ENCODE data around the gene RHEBL1. TPM values are rescaled to one million over a fixed set of nuclear protein-coding genes. Genes with fewer than 3 reads are reported as not detected.

Gene RHEBL1
- total and polyA plus RNA-seq, 10 donors, result 2.0 to 6.7 (median 3.1) TPM

GRCh38 chr12:49036029-49036428, 33.8 kb downstream of the RHEBL1 start:
- WGBS, 5 donors, result 72 to 96% (median 87%) methylated on average over 4 of the region's 4 CpGs
- TF ChIP-seq CTCF (IDR thresholded peaks at IDR 0.05 in 8 of 11, conservative IDR thresholded peaks at IDR 0.05 in 3 of 11) (no peak), POLR2A (IDR thresholded peaks at IDR 0.05) (no peak)
- Histone ChIP-seq H3K9me3 (no peaks in the 10 kb centered on the region), H3K36me3 (peaks cover 2 to 100% (median 91%) of the 10 kb centered on the region in 6 donors), H3K27ac (no peak overlapping the region), H3K4me3 (no peak overlapping the region), H3K4me1 (no peaks in the 10 kb centered on the region), H3K27me3 (replicated peaks in 1 of 7) (no peaks in the 10 kb centered on the region)
- no peak for DNase-seq
- intact Hi-C loops (cut with DNase I; ENCODE audit: low total_unique reads), result no loop called here

- intact Hi-C loops (cut with DNase I; ENCODE audit: low total_unique reads), result no loop called here
- no peak overlapping the region for H3K4me3 ChIP-seq
- WGBS, 5 donors, result 85 to 93% (median 89%) methylated on average over 4 of the region's 4 CpGs
- no peak overlapping the region for H3K27ac ChIP-seq
- H3K9me3 ChIP-seq, result no peaks in the 10 kb centered on the region
- no peak for DNase-seq
- H3K36me3 ChIP-seq, result peaks cover 2 to 100% (median 80%) of the 10 kb centered on the region in 6 donors
- no peak for TF ChIP-seq POLR2AphosphoS5 (IDR thresholded peaks at IDR 0.05)
- no peak for TF ChIP-seq POLR2A (IDR thresholded peaks at IDR 0.05)
- TF ChIP-seq CTCF (IDR thresholded peaks at IDR 0.05 in 8 of 11, conservative IDR thresholded peaks at IDR 0.05 in 3 of 11), result no peak
- peaks cover 0 to 4% (median 0%) of the 10 kb centered on the region in 6 donors for H3K4me1 ChIP-seq
- H3K27me3 ChIP-seq (replicated peaks in 1 of 7), result no peaks in the 10 kb centered on the region
Observed at GRCh38 chr12:49034286-49034622, 35.5 kb downstream of the RHEBL1 start.

GRCh38 chr12:49033611-49034285, 36.0 kb downstream of the RHEBL1 start:
- no peak overlapping the region for H3K27ac ChIP-seq
- no peak for TF ChIP-seq POLR2A (IDR thresholded peaks at IDR 0.05)
- TF ChIP-seq POLR2AphosphoS5 (IDR thresholded peaks at IDR 0.05), result peak in 1 of 3 donors; percentile 1
- WGBS, 5 donors, result 89 to 95% (median 91%) methylated on average over 8 to 12 of the region's 12 CpGs
- H3K4me1 ChIP-seq, result peaks cover 0 to 9% (median 0%) of the 10 kb centered on the region in 6 donors
- no peaks in the 10 kb centered on the region for H3K9me3 ChIP-seq
- no peak for DNase-seq
- H3K4me3 ChIP-seq, result no peak overlapping the region
- intact Hi-C loops (cut with DNase I; ENCODE audit: low total_unique reads), result no loop called here
- peaks cover 2 to 100% (median 80%) of the 10 kb centered on the region in 6 donors for H3K36me3 ChIP-seq
- no peaks in the 10 kb centered on the region for H3K27me3 ChIP-seq (replicated peaks in 1 of 7)

- TF ChIP-seq CTCF (IDR thresholded peaks at IDR 0.05 in 8 of 11, conservative IDR thresholded peaks at IDR 0.05 in 3 of 11), result no peak
- TF ChIP-seq POLR2AphosphoS5 (IDR thresholded peaks at IDR 0.05), result peak; percentile 5 to 69 (median 32)
- TF ChIP-seq POLR2A (IDR thresholded peaks at IDR 0.05), result no peak
- Histone ChIP-seq H3K9me3 (no peaks in the 10 kb centered on the region), H3K4me1 (peaks cover 0 to 9% (median 0%) of the 10 kb centered on the region in 6 donors), H3K4me3 (no peak overlapping the region), H3K36me3 (peaks cover 2 to 100% (median 80%) of the 10 kb centered on the region in 6 donors), H3K27ac (no peak overlapping the region), H3K27me3 (replicated peaks in 1 of 7) (no peaks in the 10 kb centered on the region)
- intact Hi-C loops (cut with DNase I; ENCODE audit: low total_unique reads), result no loop called here
- WGBS, 5 donors, result 76 to 100% (median 78%) methylated on average over 1 to 3 of the region's 3 CpGs
- DNase-seq, result no peak
Observed at GRCh38 chr12:49032679-49033447, 36.9 kb downstream of the RHEBL1 start.
